CD4-positive, alpha-beta T cell treated with Interleukin-15 for 1 hour (primary cell): Measurements from ENCODE around the gene GARIN5A.

Source experiments
- DNase-seq: peaks from one replicate; pipeline ENCODE4 v3.0.0-alpha.2; 2020

The GARIN5A gene

GRCh38 chr19:50432221-50433028 lies 44.2 kb downstream of the GARIN5A start, which contains the start of gene MYBPC2:
TSS of gene MYBPC2 (plus strand) at chr19:50432892. CDS start at chr19:50432954, 62 bp downstream.
- no peak for DNase-seq

- DNase-seq, result peak; percentile 87
Observed at GRCh38 chr19:50431343-50432220, 45.1 kb downstream of the GARIN5A start.

GRCh38 chr19:50430888-50431342 lies 45.7 kb downstream of the GARIN5A start:
- DNase-seq, result peak; percentile 67

GRCh38 chr19:50428772-50429463 lies 47.7 kb downstream of the GARIN5A start:
- DNase-seq, result no peak

- DNase-seq, result peak; percentile 87
Observed at GRCh38 chr19:50427997-50428425, 48.6 kb downstream of the GARIN5A start.

- DNase-seq, result no peak
Observed at GRCh38 chr19:50427318-50427925, 49.2 kb downstream of the GARIN5A start.

GRCh38 chr19:50425581-50425980 lies 51.1 kb downstream of the GARIN5A start:
- no peak for DNase-seq

GRCh38 chr19:50423279-50424113 lies 53.2 kb downstream of the GARIN5A start:
- no peak for DNase-seq

GRCh38 chr19:50422397-50423278 lies 54.0 kb downstream of the GARIN5A start:
- DNase-seq, result no peak

GRCh38 chr19:50420808-50421207 lies 55.8 kb downstream of the GARIN5A start:
- no peak for DNase-seq

GRCh38 chr19:50420127-50420526 lies 56.5 kb downstream of the GARIN5A start:
- no peak for DNase-seq

GRCh38 chr19:50419580-50420035 lies 57.0 kb downstream of the GARIN5A start:
- peak; percentile 50 for DNase-seq

GRCh38 chr19:50419022-50419579 lies 57.5 kb downstream of the GARIN5A start:
- DNase-seq, result no peak

- peak; percentile 72 for DNase-seq
Observed at GRCh38 chr19:50418176-50419021, 58.2 kb downstream of the GARIN5A start, which contains the start of gene SPIB. TSS of gene SPIB (plus strand) at chr19:50418938. CDS start at chr19:50418963, 25 bp downstream.

GRCh38 chr19:50417111-50418081 lies 59.3 kb downstream of the GARIN5A start:
- DNase-seq, result peak; percentile 63
